Stimulated activated CD4-positive, alpha-beta T cell treated with anti-CD3 and anti-CD28 coated beads, TNF-alpha, amount 100 ng/mL, for 48 hours (primary cell): ENCODE data around the gene ARHGAP42.
"Not testable (repeated sequence)": the region's sequence is repeated elsewhere in the genome, so short reads cannot be mapped to it uniquely, and the experiment has no call there.

Experiments used
- DNase-seq, 3 donors: peaks; one replicate each; pipeline ENCODE4 v3.0.0-alpha.2; 2020; ENCODE audit warnings: low read depth in 3 of 3

ARHGAP42 gene

DNA sequence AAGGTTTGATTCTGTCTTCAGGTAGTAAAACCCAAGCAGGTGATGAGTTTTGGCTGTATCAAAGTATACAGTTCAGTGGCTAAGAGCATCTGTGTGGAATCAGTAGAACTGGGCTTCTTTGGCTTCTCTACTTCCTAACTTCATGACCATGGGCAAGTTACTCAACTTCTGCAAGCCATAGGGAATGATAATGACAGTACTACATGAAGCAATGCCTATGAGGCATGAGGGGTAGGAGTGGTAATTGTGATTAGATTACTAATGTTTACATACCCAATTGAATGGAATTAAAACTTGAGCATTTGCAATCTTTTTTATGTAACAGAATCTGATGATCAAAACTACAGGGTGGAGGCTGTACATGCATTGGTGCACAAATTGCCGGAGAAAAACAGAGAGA lies 278.3 kb downstream of the ARHGAP42 start:
- DNase-seq: no peak

GRCh38 chr11:100966366-100966765 lies 279.3 kb downstream of the ARHGAP42 start:
- no peak for DNase-seq

DNA sequence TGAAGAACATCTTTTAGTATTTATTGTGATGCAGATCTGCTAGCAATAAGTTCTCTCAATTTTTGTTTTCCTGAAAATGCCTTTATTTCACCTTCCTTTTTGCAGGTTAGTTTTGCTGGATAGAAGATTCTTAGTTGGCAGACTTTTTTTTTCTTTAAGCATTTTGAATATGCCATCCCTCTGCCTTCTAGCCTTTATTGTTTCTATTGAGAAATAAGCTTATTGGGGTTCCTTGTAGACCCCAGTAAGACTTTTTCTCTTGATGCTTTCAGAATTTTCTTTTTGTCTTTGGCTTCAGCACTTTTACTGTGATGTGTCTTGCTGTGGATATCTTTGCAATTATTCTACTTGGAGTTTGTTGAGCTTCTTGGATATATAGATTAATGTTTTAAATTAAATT lies 281.9 kb downstream of the ARHGAP42 start:
- no peak for DNase-seq

- DNase-seq: no peak
Observed at GRCh38 chr11:100970283-100971164, 283.4 kb downstream of the ARHGAP42 start.

- DNase-seq: no peak
Observed at GRCh38 chr11:100972046-100972445, 285.0 kb downstream of the ARHGAP42 start.

DNA sequence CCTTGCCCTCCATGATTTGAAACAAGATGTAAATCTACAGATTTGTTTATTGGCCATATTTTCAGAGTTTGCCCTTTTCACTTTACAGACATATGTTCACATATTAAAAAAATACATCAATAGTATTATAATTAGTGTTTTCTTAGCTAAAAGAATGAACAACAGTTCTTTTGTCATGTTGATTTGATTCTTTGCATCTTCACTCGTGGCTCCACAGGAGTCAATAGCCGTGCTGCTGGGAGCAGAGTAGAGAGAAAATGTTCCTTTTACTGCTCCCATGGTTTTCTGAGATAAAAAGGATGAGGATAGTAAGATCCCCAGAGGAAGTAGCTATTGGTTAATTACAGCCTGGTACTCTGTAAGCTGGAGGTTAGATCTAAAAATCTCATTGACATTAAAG lies 291.4 kb downstream of the ARHGAP42 start:
- no peak for DNase-seq

DNA sequence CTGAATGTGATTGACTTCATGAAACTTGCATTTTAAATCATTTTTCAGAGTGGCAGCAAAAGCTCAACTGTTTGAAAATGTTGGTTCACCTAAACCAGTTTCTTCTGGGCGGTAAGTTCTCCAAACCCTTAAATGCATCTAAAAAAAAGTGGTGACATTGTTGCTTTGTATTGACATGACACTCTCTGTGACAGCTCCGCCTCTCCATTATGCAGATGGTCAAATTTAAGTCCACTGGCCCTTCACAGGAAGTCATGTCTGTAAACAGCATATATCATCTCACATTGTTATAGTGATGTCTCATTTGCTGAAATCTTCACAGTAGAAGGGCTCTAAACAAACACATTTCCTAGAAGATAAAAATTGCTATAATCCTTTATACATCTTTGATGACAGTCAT lies 291.9 kb downstream of the ARHGAP42 start:
- DNase-seq: no peak

GRCh38 chr11:100980156-100980555 lies 293.1 kb downstream of the ARHGAP42 start:
- DNase-seq: no peak

- DNase-seq: no peak
Observed at GRCh38 chr11:100981196-100981824, 294.2 kb downstream of the ARHGAP42 start.

- no peak for DNase-seq
Observed at GRCh38 chr11:100984668-100985067, 297.6 kb downstream of the ARHGAP42 start.

DNA sequence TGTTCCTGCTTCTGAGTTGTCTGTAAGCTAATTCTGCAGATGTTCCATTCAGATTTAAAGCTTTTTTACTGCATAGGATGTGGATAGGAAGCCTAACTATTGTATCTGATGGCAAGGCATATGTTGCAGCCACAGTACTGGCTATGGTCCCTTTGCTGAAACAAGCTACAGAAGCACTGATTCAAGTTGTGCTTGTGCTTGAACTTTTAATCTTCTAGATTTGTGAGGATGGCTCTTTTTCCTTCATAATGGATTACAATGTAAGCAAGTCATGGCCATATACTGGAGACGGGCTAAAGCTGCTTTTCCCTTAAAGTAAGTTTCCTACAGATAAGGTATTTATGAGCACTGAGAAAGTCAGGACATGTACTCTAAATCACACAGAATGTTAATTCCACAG lies 303.8 kb downstream of the ARHGAP42 start:
- DNase-seq: no peak

- DNase-seq: no peak
Observed at GRCh38 chr11:100991541-100991940, 304.5 kb downstream of the ARHGAP42 start.

DNA sequence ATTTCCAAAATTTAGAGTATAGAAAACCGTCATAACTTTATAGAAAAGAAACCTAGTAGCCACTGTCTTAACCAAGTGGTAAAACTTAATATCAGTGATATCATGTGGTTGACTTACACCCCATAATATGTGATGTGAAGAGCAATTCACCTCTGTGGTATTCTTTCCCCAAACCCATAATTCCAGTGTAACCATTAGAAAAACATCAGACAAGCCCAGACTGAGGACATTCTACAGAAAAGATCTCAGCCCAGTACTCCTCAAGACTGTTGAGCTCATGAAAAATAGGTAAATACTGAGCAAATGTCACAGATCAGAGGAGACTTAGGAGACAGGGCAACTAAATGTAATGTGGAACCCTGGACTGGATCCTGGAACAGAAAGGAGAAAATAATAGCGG lies 307.9 kb downstream of the ARHGAP42 start:
- DNase-seq: no peak

GRCh38 chr11:100999756-101000155 lies 312.7 kb downstream of the ARHGAP42 start:
- DNase-seq: no peak

GRCh38 chr11:101003468-101003867 lies 316.4 kb downstream of the ARHGAP42 start:
- no peak for DNase-seq

DNA sequence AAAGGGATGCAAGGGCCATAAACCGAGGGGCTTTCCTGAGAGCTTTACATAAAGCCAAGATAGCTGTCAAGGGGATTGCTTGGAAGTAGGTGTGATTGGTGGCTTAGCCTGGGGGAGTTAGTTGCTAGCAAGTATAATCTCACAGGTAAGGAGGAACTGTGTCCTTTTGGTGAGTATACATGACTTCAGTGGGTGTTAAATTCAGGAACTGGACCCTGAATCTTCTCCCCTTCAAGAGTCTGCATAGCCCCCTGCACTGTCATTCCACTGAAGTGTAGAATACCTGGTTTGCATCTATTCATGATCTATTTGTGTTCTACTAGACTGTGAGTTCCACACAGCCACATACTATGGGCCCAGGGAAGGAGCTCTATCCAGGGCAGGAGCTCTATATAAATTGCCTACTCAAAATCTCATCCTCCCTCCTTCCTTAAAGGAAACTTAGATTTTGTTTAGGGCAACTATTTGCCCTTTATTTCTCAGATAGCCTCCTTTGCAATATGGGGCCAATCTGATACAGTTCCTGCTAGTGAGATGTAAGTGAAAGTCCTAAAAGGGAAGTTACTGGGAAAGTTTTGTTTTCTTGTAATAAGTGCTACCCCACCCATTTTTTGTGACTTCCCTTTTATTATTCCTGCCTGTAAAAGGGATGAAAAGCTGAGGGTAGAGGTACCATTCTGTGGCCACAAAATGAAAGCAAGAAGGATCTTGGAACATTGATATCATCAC lies 322.0 kb downstream of the ARHGAP42 start:
- no peak for DNase-seq

GRCh38 chr11:101009690-101010055 lies 322.6 kb downstream of the ARHGAP42 start:
- DNase-seq: no peak

DNA sequence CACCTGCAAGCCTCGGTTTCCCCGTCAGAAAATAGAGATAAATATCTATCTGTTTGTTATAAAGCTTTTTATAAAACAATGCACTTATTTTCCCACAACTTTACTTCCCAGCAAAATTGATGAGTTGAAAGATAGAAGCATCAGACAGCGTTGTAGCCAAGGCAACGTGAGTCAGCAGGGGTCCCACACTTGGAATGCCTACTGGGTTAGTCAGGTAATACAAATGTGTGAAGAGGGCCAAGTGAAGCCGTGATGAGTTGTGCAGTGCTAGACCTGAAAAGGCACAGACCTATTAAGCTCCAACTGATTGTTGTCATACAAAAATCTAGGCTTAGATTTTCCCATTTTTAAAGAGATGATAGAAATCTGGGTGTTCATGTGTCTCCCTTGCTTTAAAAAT lies 323.8 kb downstream of the ARHGAP42 start:
- DNase-seq: no peak

DNA sequence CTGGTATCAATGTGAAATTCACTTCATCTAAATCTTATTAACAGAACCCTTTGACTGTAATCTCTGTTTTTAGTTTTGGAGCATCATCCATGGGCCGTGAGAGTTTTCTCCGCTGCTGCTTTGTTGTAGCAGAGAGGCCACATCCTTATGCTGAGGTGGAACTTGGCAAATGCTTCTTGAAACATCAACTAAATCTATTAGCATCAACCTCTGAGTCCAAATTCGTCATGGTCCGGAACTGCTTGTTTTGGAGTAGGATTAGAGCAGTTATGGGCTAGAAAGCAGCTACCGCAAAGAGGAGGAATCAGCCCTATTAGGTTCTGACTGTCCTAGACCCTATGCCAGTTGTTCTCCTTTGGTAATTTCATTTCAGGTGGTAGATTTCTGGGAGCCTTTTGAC lies 324.8 kb downstream of the ARHGAP42 start:
- no peak for DNase-seq

- DNase-seq: not testable (repeated sequence)
Observed at GRCh38 chr11:101013702-101014101, 326.6 kb downstream of the ARHGAP42 start.

- no peak for DNase-seq
Observed at GRCh38 chr11:101014600-101015285, 327.7 kb downstream of the ARHGAP42 start.

- no peak for DNase-seq
Observed at GRCh38 chr11:101019870-101020269, 332.8 kb downstream of the ARHGAP42 start.
